Measurements from ENCODE around the gene ZSCAN16. TPM values are rescaled to one million over a fixed set of nuclear protein-coding genes. Genes with fewer than 3 reads are reported as not detected.
A peak's percentile ranks its signal among the peaks of the same experiment; 100 is the strongest.

ZSCAN16 gene
- total RNA-seq, 2 experiments from 2014 or later, result 4.6 to 7.5 TPM

- CTCF ChIA-PET, result interaction anchor here (1.0 to 2.4 kb wide), 2 partner anchors 13 to 218 kb away, joined by 3 to 10 read pairs; partner anchors contain the start of gene ZSCAN16
- Mint-ChIP-seq H3K9me3 (ENCODE audit: low read depth) (no peaks in the 10 kb centered on the region), H3K4me1 (peaks cover 64% of the 10 kb centered on the region), H3K27me3 (no peaks in the 10 kb centered on the region), H3K4me3 (peak overlapping the region; percentile 91), H3K36me3 (peaks cover 19% of the 10 kb centered on the region), H3K27ac (peak overlapping the region; percentile 94)
- ATAC-seq (peak; percentile 5), DNase-seq (no peak)
Measured at GRCh38 chr6:28137505-28137981, 13.1 kb downstream of the ZSCAN16 start.

- Mint-ChIP-seq H3K9me3 (ENCODE audit: low read depth) (no peaks in the 10 kb centered on the region), H3K27me3 (no peaks in the 10 kb centered on the region), H3K27ac (peak overlapping the region; percentile 84), H3K4me1 (peaks cover 56% of the 10 kb centered on the region), H3K36me3 (peaks cover 20% of the 10 kb centered on the region), H3K4me3 (peak overlapping the region; percentile 98)
- DNase-seq, result no peak
- CTCF ChIA-PET, result interaction anchor here (0.9 to 2.7 kb wide), 4 partner anchors 28 to 216 kb away, joined by 3 to 18 read pairs (median 3); no protein-coding TSS in a partner anchor
- ATAC-seq, result no peak
Measured at GRCh38 chr6:28139860-28140543, 15.6 kb downstream of the ZSCAN16 start.

- ATAC-seq (no peak), DNase-seq (no peak)
- peak overlapping the region; percentile 98 for H3K4me3 Mint-ChIP-seq
- H3K4me1 Mint-ChIP-seq, result peaks cover 54% of the 10 kb centered on the region
- H3K27me3 Mint-ChIP-seq, result no peaks in the 10 kb centered on the region
- CTCF ChIA-PET, result interaction anchor here (0.5 to 2.7 kb wide), 8 partner anchors 9 to 340 kb away, joined by 3 to 18 read pairs (median 4); no protein-coding TSS in a partner anchor
- H3K36me3 Mint-ChIP-seq, result peaks cover 23% of the 10 kb centered on the region
- no peaks in the 10 kb centered on the region for H3K9me3 Mint-ChIP-seq (ENCODE audit: low read depth)
- peak overlapping the region; percentile 84 for H3K27ac Mint-ChIP-seq
Measured at GRCh38 chr6:28140616-28141015, 16.2 kb downstream of the ZSCAN16 start.

- Mint-ChIP-seq H3K4me1 (peaks cover 47% of the 10 kb centered on the region), H3K27ac (peak within 1 kb of the TSS; percentile 91), H3K4me3 (peak within 1 kb of the TSS; percentile 98), H3K9me3 (ENCODE audit: low read depth) (no peaks in the 10 kb centered on the region), H3K36me3 (peaks cover 23% of the 10 kb centered on the region), H3K27me3 (no peaks in the 10 kb centered on the region)
- peak; percentile 87 for ATAC-seq
- CTCF ChIA-PET, result interaction anchor here (0.7 to 2.7 kb wide), 11 partner anchors 11 to 257 kb away, joined by 3 to 18 read pairs (median 4); partner anchors contain the start of gene ZSCAN16
- peak; percentile 90 for DNase-seq
Measured at GRCh38 chr6:28141500-28142329, 17.3 kb downstream of the ZSCAN16 start, which contains the start of gene ZKSCAN8. TSS of gene ZKSCAN8 (plus strand) at chr6:28141883. CDS start at chr6:28148408, 6,525 bp downstream.

- DNase-seq, result no peak
- peaks cover 46% of the 10 kb centered on the region for H3K4me1 Mint-ChIP-seq
Measured at GRCh38 chr6:28142446-28142845, 18.0 kb downstream of the ZSCAN16 start.

GRCh38 chr6:28145231-28145630, 20.8 kb downstream of the ZSCAN16 start:
- H3K4me1 Mint-ChIP-seq, result peaks cover 30% of the 10 kb centered on the region
- H3K27me3 Mint-ChIP-seq, result no peaks in the 10 kb centered on the region
- H3K36me3 Mint-ChIP-seq, result peaks cover 46% of the 10 kb centered on the region
- ATAC-seq (no peak), DNase-seq (no peak)
- no peaks in the 10 kb centered on the region for H3K9me3 Mint-ChIP-seq (ENCODE audit: low read depth)
- H3K27ac Mint-ChIP-seq, result no peak overlapping the region
- CTCF ChIA-PET, result no interaction called here
- H3K4me3 Mint-ChIP-seq, result no peak overlapping the region

More at GRCh38 chr6:28142446-28142845, 18.0 kb downstream of the ZSCAN16 start:
- Mint-ChIP-seq H3K36me3 (peaks cover 23% of the 10 kb centered on the region), H3K27ac (peak overlapping the region; percentile 91), H3K27me3 (no peaks in the 10 kb centered on the region), H3K4me3 (peak overlapping the region; percentile 98), H3K9me3 (ENCODE audit: low read depth) (no peaks in the 10 kb centered on the region)
- no peak for ATAC-seq
- CTCF ChIA-PET, result interaction anchor here (0.8 to 2.7 kb wide), 6 partner anchors 13 to 213 kb away, joined by 3 to 18 read pairs (median 6); partner anchors contain the start of gene ZSCAN16

- ATAC-seq (no peak), DNase-seq (no peak)
- Mint-ChIP-seq H3K4me3 (no peak overlapping the region), H3K27me3 (no peaks in the 10 kb centered on the region), H3K27ac (no peak overlapping the region), H3K9me3 (ENCODE audit: low read depth) (peaks cover 22% of the 10 kb centered on the region), H3K36me3 (peaks cover 91% of the 10 kb centered on the region), H3K4me1 (no peaks in the 10 kb centered on the region)
- CTCF ChIA-PET, result no interaction called here
Measured at GRCh38 chr6:28152531-28152930, 28.1 kb downstream of the ZSCAN16 start.

GRCh38 chr6:28153546-28153945, 29.1 kb downstream of the ZSCAN16 start:
- ATAC-seq (no peak), DNase-seq (no peak)
- H3K4me1 Mint-ChIP-seq, result no peaks in the 10 kb centered on the region
- H3K9me3 Mint-ChIP-seq (ENCODE audit: low read depth), result peaks cover 22% of the 10 kb centered on the region
- H3K4me3 Mint-ChIP-seq, result no peak overlapping the region
- H3K27ac Mint-ChIP-seq, result no peak overlapping the region
- H3K36me3 Mint-ChIP-seq, result peaks cover 90% of the 10 kb centered on the region
- CTCF ChIA-PET, result no interaction called here
- no peaks in the 10 kb centered on the region for H3K27me3 Mint-ChIP-seq

- CTCF ChIA-PET, result no interaction called here
- ATAC-seq, result no peak
- Mint-ChIP-seq H3K27ac (no peak overlapping the region), H3K9me3 (ENCODE audit: low read depth) (peaks cover 25% of the 10 kb centered on the region), H3K4me1 (no peaks in the 10 kb centered on the region), H3K4me3 (no peak overlapping the region), H3K36me3 (peaks cover 90% of the 10 kb centered on the region), H3K27me3 (no peaks in the 10 kb centered on the region)
- DNase-seq, result no peak
Measured at GRCh38 chr6:28154357-28154756, 29.9 kb downstream of the ZSCAN16 start.

- peaks cover 18% of the 10 kb centered on the region for H3K9me3 Mint-ChIP-seq (ENCODE audit: low read depth)
- H3K27ac Mint-ChIP-seq, result no peak overlapping the region
- no peak overlapping the region for H3K4me3 Mint-ChIP-seq
- peaks cover 14% of the 10 kb centered on the region for H3K4me1 Mint-ChIP-seq
- peaks cover 72% of the 10 kb centered on the region for H3K36me3 Mint-ChIP-seq
- ATAC-seq (no peak), DNase-seq (no peak)
- CTCF ChIA-PET, result no interaction called here
- no peaks in the 10 kb centered on the region for H3K27me3 Mint-ChIP-seq
Measured at GRCh38 chr6:28158318-28158717, 33.9 kb downstream of the ZSCAN16 start.

- ATAC-seq, result no peak
- Mint-ChIP-seq H3K27me3 (no peaks in the 10 kb centered on the region), H3K4me3 (no peak overlapping the region)
Measured at GRCh38 chr6:28159029-28159607, 34.7 kb downstream of the ZSCAN16 start.

GRCh38 chr6:28160233-28160632, 35.8 kb downstream of the ZSCAN16 start:
- Mint-ChIP-seq H3K4me3 (no peak overlapping the region), H3K4me1 (peaks cover 14% of the 10 kb centered on the region), H3K9me3 (ENCODE audit: low read depth) (peaks cover 11% of the 10 kb centered on the region), H3K36me3 (peaks cover 53% of the 10 kb centered on the region), H3K27ac (no peak overlapping the region), H3K27me3 (no peaks in the 10 kb centered on the region)
- no peak for ATAC-seq
- DNase-seq, result no peak
- CTCF ChIA-PET, result interaction anchor here (1.7 kb wide), 1 partner anchor 32 kb away, joined by 3 read pairs; no protein-coding TSS in a partner anchor

More at GRCh38 chr6:28159029-28159607, 34.7 kb downstream of the ZSCAN16 start:
- CTCF ChIA-PET, result interaction anchor here (1.7 kb wide), 1 partner anchor 31 kb away, joined by 3 read pairs; no protein-coding TSS in a partner anchor
- no peak for DNase-seq
- Mint-ChIP-seq H3K27ac (no peak overlapping the region), H3K36me3 (peaks cover 64% of the 10 kb centered on the region), H3K9me3 (ENCODE audit: low read depth) (peaks cover 11% of the 10 kb centered on the region), H3K4me1 (peaks cover 14% of the 10 kb centered on the region)
